Duodenal mucosa (tissue), 2 donors: ENCODE measurements around the gene SNRPA1.

Experiments used
- H3K27ac ChIP-seq: one replicate; pipeline ENCODE4 v1.7.0; 2013; ENCODE audit warnings: low read depth, low read length
- H3K27me3 ChIP-seq, 2 donors: one replicate each; pipeline ENCODE4 v1.7.0; 2013; ENCODE audit warnings: low read length in 2 of 2, control low read depth in 1 of 2; ENCODE audit not compliant: insufficient read depth in 2 of 2, control insufficient read depth in 1 of 2
- H3K36me3 ChIP-seq, 2 donors: one replicate each; pipeline ENCODE4 v1.7.0; 2013; ENCODE audit warnings: low read length in 2 of 2, control low read depth in 1 of 2; ENCODE audit not compliant: insufficient read depth in 2 of 2, control insufficient read depth in 1 of 2
- H3K4me1 ChIP-seq, 2 donors: one replicate each; pipeline ENCODE4 v1.7.0; 2013; ENCODE audit warnings: low read length in 2 of 2, control low read depth in 1 of 2; ENCODE audit not compliant: insufficient read depth in 2 of 2, control insufficient read depth in 1 of 2
- H3K4me3 ChIP-seq, 2 donors: one replicate each; pipeline ENCODE4 v1.7.0; 2013; ENCODE audit warnings: low read length in 2 of 2, low read depth in 1 of 2
- H3K9ac ChIP-seq, 2 donors: one replicate each; pipeline ENCODE4 v1.7.0; 2013; ENCODE audit warnings: low read length in 2 of 2, low read depth in 1 of 2
- H3K9me3 ChIP-seq, 2 donors: one replicate each; pipeline ENCODE4 v1.7.0; 2013; ENCODE audit warnings: low read length in 2 of 2, control low read depth in 1 of 2; ENCODE audit not compliant: control insufficient read depth in 1 of 2

Gene SNRPA1

DNA sequence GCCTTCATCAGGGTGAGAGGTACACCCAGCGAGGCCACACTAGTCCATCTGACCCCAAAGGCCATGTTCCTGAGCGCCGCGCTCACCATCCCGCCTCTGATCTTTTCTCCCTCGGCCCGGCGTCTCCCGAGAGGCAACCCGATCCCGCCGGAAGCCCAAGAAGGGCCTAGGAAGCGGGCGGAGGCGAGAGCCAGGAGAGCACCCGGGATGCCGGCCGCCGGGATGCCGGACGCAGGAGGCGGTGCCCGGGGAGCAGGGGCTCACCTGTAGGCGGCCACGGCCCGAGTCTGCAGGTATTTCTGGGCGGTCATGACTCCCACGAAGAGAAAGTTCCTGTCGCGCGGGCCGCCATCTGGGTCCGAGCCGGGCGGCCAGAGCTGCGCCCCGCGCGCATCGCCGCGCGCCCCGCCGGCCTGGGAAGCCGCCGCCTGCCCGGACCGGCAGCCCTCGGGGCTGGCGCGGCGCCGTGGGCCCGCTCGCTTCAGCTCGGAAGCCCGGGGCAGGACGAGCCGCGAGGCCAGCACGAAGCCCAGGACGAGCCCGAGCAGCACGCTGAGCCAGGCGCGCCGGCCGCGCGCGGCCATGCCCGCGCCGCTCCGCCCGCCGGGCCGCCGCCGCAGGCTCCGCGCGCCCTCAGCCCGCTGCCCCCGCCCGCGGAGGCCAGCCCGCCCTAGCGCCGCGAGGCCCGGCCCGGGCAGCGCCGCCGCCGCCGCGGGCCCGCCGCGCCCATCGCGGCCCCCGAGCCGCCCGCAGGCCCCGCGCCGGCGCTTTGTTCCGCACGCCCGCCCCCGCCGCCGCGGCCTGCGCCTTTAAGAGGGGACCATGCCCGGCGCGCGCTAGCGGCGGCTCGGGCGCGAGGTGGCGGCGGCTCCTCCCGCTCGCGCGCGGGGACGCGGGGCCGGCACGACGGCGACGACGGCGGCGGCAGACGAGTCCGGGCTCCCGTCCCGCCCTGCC lies 43.9 kb downstream of the SNRPA1 start:
- peak overlapping the region; percentile 82 for H3K27ac ChIP-seq
- H3K4me1 ChIP-seq: peaks cover 27 to 30% of the 10 kb centered on the region in 2 donors

DNA sequence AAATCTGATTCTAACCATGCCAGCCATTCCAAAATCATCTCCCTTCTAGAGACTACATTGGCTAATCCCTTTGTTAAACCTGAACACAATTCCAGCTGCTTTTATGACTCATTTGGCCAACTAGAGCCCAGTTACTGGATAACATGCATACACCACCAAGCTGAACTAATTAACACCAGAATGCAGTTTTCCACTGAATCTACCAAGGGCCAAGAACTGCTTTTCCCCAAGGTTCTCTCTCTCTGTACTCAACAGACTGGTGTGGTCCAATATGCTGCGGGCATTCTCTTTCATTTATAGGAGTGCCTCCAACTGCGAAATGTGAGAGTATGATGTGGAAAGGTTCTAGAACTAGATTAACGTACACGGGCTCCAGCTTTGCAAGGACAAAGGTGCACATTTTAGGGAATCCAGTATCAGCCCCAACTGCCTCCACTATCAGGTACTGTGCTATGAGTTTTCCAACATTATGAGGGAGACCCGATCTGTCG lies 44.7 kb downstream of the SNRPA1 start:
- Histone ChIP-seq H3K36me3 (no peaks in the 10 kb centered on the region), H3K4me3 (peak overlapping the region; percentile 74 to 88), H3K9me3 (no peaks in the 10 kb centered on the region), H3K27me3 (no peaks in the 10 kb centered on the region), H3K4me1 (peaks cover 32 to 33% of the 10 kb centered on the region in 2 donors), H3K9ac (peak overlapping the region; percentile 69 to 70), H3K27ac (no peak overlapping the region)

More for the DNA sequence above, 43.9 kb downstream of the SNRPA1 start:
- Histone ChIP-seq H3K9me3 (no peaks in the 10 kb centered on the region), H3K4me3 (peak overlapping the region; percentile 86 to 88), H3K27me3 (no peaks in the 10 kb centered on the region), H3K9ac (peak overlapping the region; percentile 69 to 70), H3K36me3 (no peaks in the 10 kb centered on the region)

DNA sequence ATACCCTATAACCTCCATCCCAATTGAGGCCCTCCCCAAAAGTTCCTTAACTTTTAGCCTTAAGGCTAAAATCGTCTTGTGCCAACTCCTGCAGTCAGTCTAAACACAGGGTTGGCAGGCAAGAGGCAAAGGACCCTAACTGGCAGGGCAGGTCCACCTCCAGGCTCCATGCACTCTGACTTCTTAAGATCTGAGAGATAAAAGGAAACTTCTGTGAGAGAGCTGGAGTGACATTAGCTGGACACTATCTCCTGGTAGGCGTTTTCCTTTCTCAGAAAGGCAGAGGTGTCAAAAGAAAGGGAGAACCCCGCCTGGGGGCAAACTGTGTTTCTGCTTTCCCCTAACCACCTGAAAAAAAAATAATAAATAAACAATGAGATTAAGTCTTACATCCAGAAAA lies 46.8 kb downstream of the SNRPA1 start:
- H3K27me3 ChIP-seq: no peaks in the 10 kb centered on the region
- no peak overlapping the region for H3K27ac ChIP-seq
- H3K4me1 ChIP-seq: peaks cover 46 to 50% of the 10 kb centered on the region in 2 donors
- H3K4me3 ChIP-seq: no peak overlapping the region
- no peaks in the 10 kb centered on the region for H3K9me3 ChIP-seq
- no peaks in the 10 kb centered on the region for H3K36me3 ChIP-seq
- no peak overlapping the region for H3K9ac ChIP-seq

DNA sequence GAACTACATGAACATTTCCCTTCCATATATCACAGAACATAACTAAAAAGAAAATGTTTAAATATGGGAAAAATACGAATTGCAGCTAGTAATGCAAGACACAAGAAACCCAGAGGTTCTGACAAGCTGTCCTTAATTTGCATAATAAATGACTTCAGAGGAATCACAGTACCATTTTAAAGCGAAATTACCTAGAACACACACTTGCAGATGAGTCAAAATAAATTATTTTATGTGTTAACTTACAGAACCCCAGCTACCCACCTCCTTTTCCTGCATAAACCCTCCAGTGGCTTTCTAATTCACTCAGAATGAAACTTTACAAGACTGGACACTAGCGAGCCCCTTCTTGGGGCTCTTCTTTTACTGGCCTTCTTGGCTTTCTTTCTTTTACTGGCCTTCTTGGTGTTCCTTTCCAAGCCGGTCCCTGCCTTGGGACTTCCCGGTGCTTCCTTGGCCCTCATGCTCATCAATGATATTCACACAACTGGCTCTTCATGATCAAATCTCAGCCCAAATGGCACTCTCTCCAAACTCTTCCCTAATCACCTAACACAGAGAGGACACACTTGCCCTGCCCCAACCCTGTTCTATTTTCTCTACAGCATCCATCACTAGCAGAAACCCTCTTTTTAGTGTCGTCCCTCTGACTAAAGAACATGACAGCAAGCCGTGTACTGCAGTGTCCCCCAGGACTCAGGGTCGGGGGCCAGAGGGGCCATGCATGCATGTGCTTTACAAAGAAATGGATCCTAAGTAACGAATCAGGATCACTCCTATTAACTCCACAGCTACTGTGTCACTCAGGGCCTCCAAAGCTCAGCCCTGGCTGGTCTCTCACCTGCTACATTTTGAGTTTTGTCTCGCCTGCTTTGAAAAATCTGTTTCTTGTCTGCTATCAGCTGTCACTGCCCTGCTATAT lies 48.0 kb downstream of the SNRPA1 start:
- peak overlapping the region in 1 of 2 donors; percentile 15 for H3K4me3 ChIP-seq
- H3K27ac ChIP-seq: no peak overlapping the region
- peaks cover 52 to 55% of the 10 kb centered on the region in 2 donors for H3K4me1 ChIP-seq

DNA sequence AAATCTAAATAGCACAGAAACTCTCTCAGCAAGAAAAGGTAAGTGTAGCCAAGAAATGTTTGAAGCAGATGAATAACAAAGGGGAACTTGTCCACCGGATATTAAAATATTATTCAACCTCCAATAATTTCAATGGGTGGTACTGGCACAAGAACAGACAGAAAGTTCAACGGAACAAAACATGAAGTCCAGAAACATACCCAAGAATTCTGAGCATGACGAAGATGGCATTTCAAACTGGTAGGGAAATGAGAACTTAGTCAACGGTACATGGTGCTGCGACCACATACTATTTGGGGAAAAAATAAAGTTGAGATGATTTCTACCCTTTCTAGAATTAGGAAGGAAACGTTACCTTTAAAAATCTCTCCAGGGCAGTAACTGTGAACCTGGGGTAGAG lies 48.7 kb downstream of the SNRPA1 start:
- Histone ChIP-seq H3K9ac (no peak overlapping the region), H3K27me3 (no peaks in the 10 kb centered on the region), H3K36me3 (no peaks in the 10 kb centered on the region), H3K9me3 (no peaks in the 10 kb centered on the region), H3K27ac (no peak overlapping the region), H3K4me1 (peaks cover 56% of the 10 kb centered on the region in 2 donors), H3K4me3 (no peak overlapping the region)

More for the DNA sequence above, 48.0 kb downstream of the SNRPA1 start:
- no peak overlapping the region for H3K9ac ChIP-seq
- no peaks in the 10 kb centered on the region for H3K36me3 ChIP-seq
- no peaks in the 10 kb centered on the region for H3K27me3 ChIP-seq
- no peaks in the 10 kb centered on the region for H3K9me3 ChIP-seq

DNA sequence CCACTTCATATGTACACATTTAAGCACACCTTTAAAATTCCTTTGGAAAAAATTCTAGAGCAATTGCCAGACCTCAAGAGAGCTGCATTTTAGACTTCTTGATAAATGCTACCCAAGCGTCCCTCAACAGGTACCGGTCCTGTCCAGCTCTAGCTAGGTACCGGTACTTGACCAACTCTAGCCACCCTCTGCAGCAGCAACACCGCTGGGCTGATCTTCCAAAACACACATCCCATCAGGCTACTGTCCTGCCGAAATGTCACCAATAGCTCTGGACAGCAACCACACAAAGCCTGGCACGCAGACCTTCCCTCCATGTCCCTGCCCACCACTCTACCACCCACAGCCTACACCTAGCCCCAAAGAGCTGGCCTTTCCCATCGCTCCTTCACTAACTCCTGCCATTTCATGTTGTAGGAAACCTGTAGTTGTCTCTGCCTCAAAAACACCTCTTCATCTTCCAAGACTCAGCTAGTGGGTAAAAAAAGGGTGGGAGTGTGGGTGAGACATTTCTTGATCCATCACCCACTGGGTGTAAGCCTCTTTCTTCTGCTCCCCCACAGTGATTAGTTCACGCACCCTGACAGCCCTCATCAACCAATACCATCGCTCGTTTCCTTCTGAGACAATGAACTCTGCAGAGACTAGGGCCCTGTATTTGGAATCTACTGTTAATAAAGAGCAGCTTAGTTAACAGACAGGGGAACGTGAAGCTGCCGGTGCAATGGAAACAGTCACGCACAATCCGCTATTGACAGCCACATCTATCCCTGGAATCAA lies 50.0 kb downstream of the SNRPA1 start:
- H3K9me3 ChIP-seq: no peaks in the 10 kb centered on the region
- H3K4me3 ChIP-seq: no peak overlapping the region
- no peaks in the 10 kb centered on the region for H3K27me3 ChIP-seq
- no peak overlapping the region for H3K27ac ChIP-seq
- H3K36me3 ChIP-seq: no peaks in the 10 kb centered on the region
- no peak overlapping the region for H3K9ac ChIP-seq
- H3K4me1 ChIP-seq: peaks cover 49 to 56% of the 10 kb centered on the region in 2 donors

DNA sequence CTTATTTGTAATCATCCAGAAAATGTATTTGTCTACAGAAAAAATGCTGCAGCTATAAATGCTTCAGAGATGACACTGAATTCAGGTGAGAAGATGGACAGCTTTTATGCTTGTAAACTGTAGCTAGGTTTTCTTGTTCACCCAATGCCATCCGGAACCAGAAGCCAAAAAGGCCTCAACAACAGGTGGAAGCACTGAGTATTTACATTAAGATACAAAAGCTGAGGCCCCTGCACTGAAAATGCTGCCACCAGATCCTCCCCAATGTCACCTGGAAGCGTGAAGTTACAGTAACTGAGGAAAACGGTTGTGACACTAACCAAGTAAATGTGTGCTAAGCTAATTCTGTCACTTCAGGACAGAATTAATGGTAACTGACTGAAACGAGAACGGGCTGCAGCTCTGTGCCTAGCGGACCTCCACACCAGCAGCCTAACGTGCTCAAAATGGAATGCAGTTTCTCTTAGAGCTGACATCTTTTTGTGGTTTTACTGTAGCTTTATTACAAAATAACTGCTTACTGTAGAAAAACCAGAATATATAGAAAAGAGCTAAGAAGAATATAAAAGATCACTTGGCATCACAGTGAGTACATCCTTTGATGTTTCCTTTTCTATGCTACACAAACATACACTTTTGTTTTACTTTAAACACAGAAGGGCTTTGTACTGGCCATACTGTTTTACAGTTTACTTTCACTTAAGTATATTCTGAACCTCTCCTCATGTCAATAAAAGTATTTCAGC lies 50.8 kb downstream of the SNRPA1 start:
- no peak overlapping the region for H3K27ac ChIP-seq
- peaks cover 51 to 60% of the 10 kb centered on the region in 2 donors for H3K4me1 ChIP-seq
- no peaks in the 10 kb centered on the region for H3K27me3 ChIP-seq
- H3K9me3 ChIP-seq: no peaks in the 10 kb centered on the region
- no peaks in the 10 kb centered on the region for H3K36me3 ChIP-seq
- H3K4me3 ChIP-seq: no peak overlapping the region
- no peak overlapping the region for H3K9ac ChIP-seq

DNA sequence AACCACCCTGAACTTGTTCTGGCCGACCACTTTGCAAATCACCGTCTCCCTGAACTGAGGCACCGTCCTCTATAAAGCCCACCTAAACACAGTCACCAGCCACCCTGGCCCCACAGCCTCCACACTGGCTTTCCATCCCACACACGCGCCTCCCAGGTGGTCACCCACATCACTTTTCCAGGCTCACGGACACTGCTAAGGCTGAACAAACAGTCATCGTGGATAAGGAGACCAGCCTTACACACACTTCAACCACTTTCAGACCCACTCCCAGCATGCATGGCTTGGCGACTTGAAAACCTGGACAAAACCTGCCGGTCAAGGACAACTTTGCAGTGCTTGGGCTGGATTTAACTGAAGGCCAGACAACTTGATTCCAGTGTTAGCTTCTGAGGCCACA lies 51.6 kb downstream of the SNRPA1 start:
- no peak overlapping the region for H3K4me3 ChIP-seq
- H3K9ac ChIP-seq: no peak overlapping the region
- H3K27ac ChIP-seq: no peak overlapping the region
- no peaks in the 10 kb centered on the region for H3K36me3 ChIP-seq
- peaks cover 51 to 67% of the 10 kb centered on the region in 2 donors for H3K4me1 ChIP-seq
- no peaks in the 10 kb centered on the region for H3K27me3 ChIP-seq
- no peaks in the 10 kb centered on the region for H3K9me3 ChIP-seq

DNA sequence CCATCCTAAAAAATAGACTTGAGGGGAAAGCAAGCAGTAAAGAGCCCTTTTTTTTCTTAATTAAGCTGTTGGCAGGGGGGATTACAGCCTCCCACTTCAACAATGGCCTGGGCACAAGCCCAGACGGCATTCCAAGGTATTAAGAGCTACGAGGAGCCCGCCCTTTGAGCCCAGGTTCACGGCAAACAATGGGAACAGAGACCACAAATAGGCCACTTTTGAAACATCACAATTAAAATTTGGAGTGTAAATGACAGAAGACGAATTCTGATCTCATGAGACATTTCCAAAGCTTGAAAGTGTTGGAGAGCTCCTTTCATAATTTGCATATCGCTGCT lies 52.1 kb downstream of the SNRPA1 start:
- H3K27ac ChIP-seq: no peak overlapping the region
- H3K9me3 ChIP-seq: no peaks in the 10 kb centered on the region
- no peak overlapping the region for H3K4me3 ChIP-seq
- peak overlapping the region in 1 of 2 donors; percentile 15 for H3K9ac ChIP-seq
- H3K27me3 ChIP-seq: no peaks in the 10 kb centered on the region
- H3K4me1 ChIP-seq: peaks cover 51 to 63% of the 10 kb centered on the region in 2 donors
- H3K36me3 ChIP-seq: no peaks in the 10 kb centered on the region
